ENCODE measurements around the gene HJV. TPM values are rescaled to one million over a fixed set of nuclear protein-coding genes. Genes with fewer than 3 reads are reported as not detected.

The HJV gene
- total and polyA plus RNA-seq, 2 of the 4 experiments (the other 2 are of a cell fraction), result not detected

GRCh38 chr1:146012703-146013558, 8.6 kb downstream of the HJV start:
- DNase-seq, result peak; percentile 86
- no peak overlapping the region for H2AK5ac ChIP-seq (ENCODE audit: low read depth, low read length)
- H2BK20ac ChIP-seq (ENCODE audit: low read depth, low read length), result no peak overlapping the region
- H3K4me3 ChIP-seq (ENCODE audit: insufficient read depth, low read depth, low read length), result no peak overlapping the region
- no peak overlapping the region for H3K4ac ChIP-seq (ENCODE audit: low read depth, low read length)
- no peak overlapping the region for H3K4me2 ChIP-seq (ENCODE audit: low read depth, low read length)
- no peaks in the 10 kb centered on the region for H3K79me1 ChIP-seq (ENCODE audit: low read depth in 1 of 2, low read length in 2 of 2)
- no peaks in the 10 kb centered on the region for H3K36me3 ChIP-seq (ENCODE audit: control insufficient read depth, insufficient read depth, low read length)
- ChIA-PET POLR2A (ENCODE audit: unreplicated experiment) (no interaction called here), CTCF (interaction anchor here (0.6 to 1.9 kb wide), 4 partner anchors 35 to 167 kb away, joined by 3 to 7 read pairs (median 7); partner anchors contain the start of gene NUDT17)
- H4K91ac ChIP-seq (ENCODE audit: insufficient read depth, low read depth, low read length), result no peak overlapping the region
- intact Hi-C loops (cut with micrococcal nuclease) (loop anchor here (1.0 kb wide), 3 partner anchors 36 to 168 kb away; partner anchors contain the start of gene NUDT17), in situ Hi-C loops (cut with MboI; ENCODE audit: low sequenced_read_pairs) (loop anchor here (5.0 kb wide), 1 partner anchor 166 kb away; the partner anchor contains the start of gene NUDT17), dilution Hi-C loops (cut with HindIII; ENCODE audit: low sequenced_read_pairs, unreplicated experiment) (no loop called here)
- H3K4me1 ChIP-seq (ENCODE audit: control insufficient read depth, insufficient read depth, low read length), result no peaks in the 10 kb centered on the region
- H4K8ac ChIP-seq (ENCODE audit: low read depth in 2 of 2, low read length in 2 of 2), result no peak overlapping the region
- H3K56ac ChIP-seq (ENCODE audit: extremely low read depth, insufficient read depth, low read length), result no peak overlapping the region
- no peak overlapping the region for H3K23ac ChIP-seq (ENCODE audit: low read depth, low read length)
- no peaks in the 10 kb centered on the region for H3K9me3 ChIP-seq (ENCODE audit: control insufficient read depth, insufficient read depth, low read length)
- no peaks in the 10 kb centered on the region for H3K9me1 ChIP-seq (ENCODE audit: insufficient read depth, low read length)
- no peak overlapping the region for H3K27ac ChIP-seq (ENCODE audit: insufficient read depth, low read length)
- H3K18ac ChIP-seq (ENCODE audit: low read depth, low read length), result no peak overlapping the region
- no peaks in the 10 kb centered on the region for H4K20me1 ChIP-seq (ENCODE audit: insufficient read depth, low read length)
- H4K5ac ChIP-seq (ENCODE audit: low read depth, low read length), result no peak overlapping the region
- no peak overlapping the region for H2BK15ac ChIP-seq (ENCODE audit: low read depth, low read length)
- H2AK9ac ChIP-seq (replicated peaks; ENCODE audit: low read depth, low read length, poor library complexity), result no peak overlapping the region
- ATAC-seq (ENCODE audit: low read depth), result peak; percentile 72
- no peak overlapping the region for H3K14ac ChIP-seq (replicated peaks; ENCODE audit: low read depth, low read length)
- no peak overlapping the region for H3K9ac ChIP-seq (ENCODE audit: low read depth, low read length)
- H3K27me3 ChIP-seq (ENCODE audit: control insufficient read depth, insufficient read depth, low read length), result peaks cover 10% of the 10 kb centered on the region
- no peak overlapping the region for H2AFZ ChIP-seq (replicated peaks; ENCODE audit: low read length, poor library complexity)
- BruUV-seq (replicated peaks), result no TSS peak
- H2BK120ac ChIP-seq (ENCODE audit: low read depth, low read length), result no peak overlapping the region
- no peak overlapping the region for H2BK5ac ChIP-seq (ENCODE audit: low read depth, low read length, poor library complexity, severe bottlenecking)
- no CpG with 5 or more reads among the region's 4 CpGs for WGBS, 2 experiments (ENCODE audit: extremely low coverage in 2 of 2, insufficient read length in 1 of 2)
- TF ChIP-seq RAD21 (IDR thresholded peaks at IDR 0.05; ENCODE audit: low read length) (peak; percentile 91), ELK1 (IDR thresholded peaks at IDR 0.05; ENCODE audit: borderline replicate concordance, low read depth, low read length) (no peak), SMC3 (IDR thresholded peaks at IDR 0.05; ENCODE audit: low read depth, low read length) (peak; percentile 80), CHD1 (IDR thresholded peaks at IDR 0.05; ENCODE audit: low read depth, low read length) (no peak), RFX5 (IDR thresholded peaks at IDR 0.05; ENCODE audit: low read depth, low read length) (no peak)
- TF ChIP-seq, protein P1, sequence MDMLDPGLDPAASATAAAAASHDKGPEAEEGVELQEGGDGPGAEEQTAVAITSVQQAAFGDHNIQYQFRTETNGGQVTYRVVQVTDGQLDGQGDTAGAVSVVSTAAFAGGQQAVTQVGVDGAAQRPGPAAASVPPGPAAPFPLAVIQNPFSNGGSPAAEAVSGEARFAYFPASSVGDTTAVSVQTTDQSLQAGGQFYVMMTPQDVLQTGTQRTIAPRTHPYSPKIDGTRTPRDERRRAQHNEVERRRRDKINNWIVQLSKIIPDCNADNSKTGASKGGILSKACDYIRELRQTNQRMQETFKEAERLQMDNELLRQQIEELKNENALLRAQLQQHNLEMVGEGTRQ (IDR thresholded peaks at IDR 0.05; ENCODE audit: low read depth, low read length), result no peak
- TF ChIP-seq, protein P2, sequence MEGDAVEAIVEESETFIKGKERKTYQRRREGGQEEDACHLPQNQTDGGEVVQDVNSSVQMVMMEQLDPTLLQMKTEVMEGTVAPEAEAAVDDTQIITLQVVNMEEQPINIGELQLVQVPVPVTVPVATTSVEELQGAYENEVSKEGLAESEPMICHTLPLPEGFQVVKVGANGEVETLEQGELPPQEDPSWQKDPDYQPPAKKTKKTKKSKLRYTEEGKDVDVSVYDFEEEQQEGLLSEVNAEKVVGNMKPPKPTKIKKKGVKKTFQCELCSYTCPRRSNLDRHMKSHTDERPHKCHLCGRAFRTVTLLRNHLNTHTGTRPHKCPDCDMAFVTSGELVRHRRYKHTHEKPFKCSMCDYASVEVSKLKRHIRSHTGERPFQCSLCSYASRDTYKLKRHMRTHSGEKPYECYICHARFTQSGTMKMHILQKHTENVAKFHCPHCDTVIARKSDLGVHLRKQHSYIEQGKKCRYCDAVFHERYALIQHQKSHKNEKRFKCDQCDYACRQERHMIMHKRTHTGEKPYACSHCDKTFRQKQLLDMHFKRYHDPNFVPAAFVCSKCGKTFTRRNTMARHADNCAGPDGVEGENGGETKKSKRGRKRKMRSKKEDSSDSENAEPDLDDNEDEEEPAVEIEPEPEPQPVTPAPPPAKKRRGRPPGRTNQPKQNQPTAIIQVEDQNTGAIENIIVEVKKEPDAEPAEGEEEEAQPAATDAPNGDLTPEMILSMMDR (conservative IDR thresholded peaks at IDR 0.05; ENCODE audit: low read depth, low read length), result peak; percentile 92

Data from IMR-90 (cell line).